Kidney tubule cell (primary cell): ENCODE data around the gene POU3F2.
A peak's percentile ranks its signal among the peaks of the same experiment; 100 is the strongest.

Experiments
- DNase-seq: peaks from one replicate; pipeline ENCODE4 v3.0.0-alpha.2; 2018; ENCODE audit warnings: low spot score

The POU3F2 gene

GRCh38 chr6:98844244-98845210, 10.2 kb downstream of the POU3F2 start:
- no peak for DNase-seq

GRCh38 chr6:98845211-98846020, 11.0 kb downstream of the POU3F2 start:
- peak; percentile 78 for DNase-seq

- DNase-seq = no peak
Measured at GRCh38 chr6:98846021-98846380, 11.6 kb downstream of the POU3F2 start.

- DNase-seq = no peak
Measured at GRCh38 chr6:98847416-98847778, 13.0 kb downstream of the POU3F2 start.

- peak; percentile 14 for DNase-seq
Measured at GRCh38 chr6:98847779-98848538, 13.6 kb downstream of the POU3F2 start.

GRCh38 chr6:98848539-98849242, 14.3 kb downstream of the POU3F2 start:
- DNase-seq = no peak

GRCh38 chr6:98864497-98864896, 30.1 kb downstream of the POU3F2 start:
- DNase-seq = no peak

- DNase-seq = no peak
Measured at GRCh38 chr6:98871057-98871456, 36.7 kb downstream of the POU3F2 start.

GRCh38 chr6:98871821-98872220, 37.4 kb downstream of the POU3F2 start:
- no peak for DNase-seq

- no peak for DNase-seq
Measured at GRCh38 chr6:98875375-98875774, 41.0 kb downstream of the POU3F2 start.

GRCh38 chr6:98877250-98877649, 42.9 kb downstream of the POU3F2 start:
- DNase-seq = no peak

GRCh38 chr6:98880486-98880885, 46.1 kb downstream of the POU3F2 start:
- DNase-seq = no peak

GRCh38 chr6:98885330-98885729, 51.0 kb downstream of the POU3F2 start:
- DNase-seq = no peak

- no peak for DNase-seq
Measured at GRCh38 chr6:98887650-98888049, 53.3 kb downstream of the POU3F2 start.
